Fibroblast of lung (primary cell): ENCODE data around the gene SLC37A4. TPM values are rescaled to one million over a fixed set of nuclear protein-coding genes. Genes with fewer than 3 reads are reported as not detected.

Source experiments
- DNase-seq, 2 donors: peaks; one replicate each; pipeline versions ENCODE4 v3.0.0 to v3.0.0-alpha.2; 2010; ENCODE audit warnings: low read depth in 2 of 2
- H2AFZ ChIP-seq: 2 replicates; pipeline ENCODE4 v1.5.1; 2012; ENCODE audit warnings: low read length, control low read depth, inconsistent platforms
- H3K27ac ChIP-seq: 2 replicates; pipeline ENCODE4 v1.5.1; 2011; ENCODE audit warnings: low read length, control low read depth; ENCODE audit not compliant: insufficient read depth
- H3K27me3 ChIP-seq: 2 replicates; pipeline ENCODE4 v1.5.1; 2011; ENCODE audit warnings: mild to moderate bottlenecking, low read length; ENCODE audit not compliant: control insufficient read depth, insufficient read depth
- H3K36me3 ChIP-seq: 2 replicates; pipeline ENCODE4 v1.5.1; 2011; ENCODE audit warnings: low read length; ENCODE audit not compliant: control insufficient read depth, insufficient read depth
- H3K4me1 ChIP-seq: 2 replicates; pipeline ENCODE4 v1.5.1; 2011; ENCODE audit warnings: low read length; ENCODE audit not compliant: control insufficient read depth, insufficient read depth; ENCODE audit errors: extremely low read depth
- H3K4me2 ChIP-seq: 2 replicates; pipeline ENCODE4 v1.5.1; 2011; ENCODE audit warnings: low read length, control low read depth; ENCODE audit not compliant: insufficient read depth; ENCODE audit errors: extremely low read depth
- H3K4me3 ChIP-seq, 4 experiments: fragments of 200-600 bp in 1 of 4; sonication (generic) in 1 of 4; replicated peaks in 1 of 4; 2 replicates each; pipeline ENCODE4 v1.5.1; 2011 to 2016; ENCODE audit warnings: low read length in 4 of 4, low read depth in 3 of 4, mild to moderate bottlenecking in 3 of 4, control low read depth in 2 of 4, inconsistent platforms in 1 of 4, mixed read lengths in 1 of 4; ENCODE audit not compliant: insufficient read depth in 1 of 4; ENCODE audit errors: control extremely low read depth in 1 of 4
- H3K79me2 ChIP-seq: 2 replicates; pipeline ENCODE4 v1.5.1; 2012; ENCODE audit warnings: mild to moderate bottlenecking, low read length, inconsistent platforms; ENCODE audit not compliant: control insufficient read depth, insufficient read depth
- H3K9ac ChIP-seq: 2 replicates; pipeline ENCODE4 v1.5.1; 2011; ENCODE audit warnings: mild to moderate bottlenecking, low read length, control low read depth; ENCODE audit not compliant: insufficient read depth
- H3K9me3 ChIP-seq: 2 replicates; pipeline ENCODE4 v1.5.1; 2012; ENCODE audit warnings: low read depth, low read length; ENCODE audit not compliant: control insufficient read depth, insufficient read depth
- H4K20me1 ChIP-seq: 2 replicates; pipeline ENCODE4 v1.5.1; 2011; ENCODE audit warnings: low read length; ENCODE audit not compliant: control insufficient read depth, insufficient read depth; ENCODE audit errors: extremely low read depth
- CTCF ChIP-seq, 2 donors: IDR thresholded peaks in 1 of 2; conservative IDR thresholded peaks in 1 of 2; 1 replicate in 1 of 2; 2 replicates in 1 of 2; pipeline ENCODE4 v1.5.1; 2011 to 2012; ENCODE audit warnings: low read length in 2 of 2, control low read depth in 1 of 2, inconsistent platforms in 1 of 2, low read depth in 1 of 2, mild to moderate bottlenecking in 1 of 2
- EZH2 ChIP-seq: IDR thresholded peaks from 2 replicates; pipeline ENCODE4 v1.5.1; 2012; ENCODE audit warnings: low read length, control low read depth, mild to moderate bottlenecking; ENCODE audit errors: missing control alignments
- polyA plus RNA-seq, 2 donors: library from polyadenylated mRNA; depleted of rRNA in 1 of 2; stranded (reverse) in 1 of 2; unstranded in 1 of 2; fragments of >200 nt; gene quantifications; 2 replicates each; pipeline ENCODE4 v1.2.1, GENCODE V29; 2011 to 2012; ENCODE audit warnings: missing spikeins in 1 of 2
- total RNA-seq: library from RNA; depleted of rRNA; stranded (reverse); fragments of >200 nt; gene quantifications from 2 replicates; pipeline ENCODE4 v1.2.1, GENCODE V29; 2014

SLC37A4 gene
- total and polyA plus RNA-seq, 2 donors (not counting 1 experiment from before 2014, with no cell fraction given): 10.1 to 12.6 TPM

DNA sequence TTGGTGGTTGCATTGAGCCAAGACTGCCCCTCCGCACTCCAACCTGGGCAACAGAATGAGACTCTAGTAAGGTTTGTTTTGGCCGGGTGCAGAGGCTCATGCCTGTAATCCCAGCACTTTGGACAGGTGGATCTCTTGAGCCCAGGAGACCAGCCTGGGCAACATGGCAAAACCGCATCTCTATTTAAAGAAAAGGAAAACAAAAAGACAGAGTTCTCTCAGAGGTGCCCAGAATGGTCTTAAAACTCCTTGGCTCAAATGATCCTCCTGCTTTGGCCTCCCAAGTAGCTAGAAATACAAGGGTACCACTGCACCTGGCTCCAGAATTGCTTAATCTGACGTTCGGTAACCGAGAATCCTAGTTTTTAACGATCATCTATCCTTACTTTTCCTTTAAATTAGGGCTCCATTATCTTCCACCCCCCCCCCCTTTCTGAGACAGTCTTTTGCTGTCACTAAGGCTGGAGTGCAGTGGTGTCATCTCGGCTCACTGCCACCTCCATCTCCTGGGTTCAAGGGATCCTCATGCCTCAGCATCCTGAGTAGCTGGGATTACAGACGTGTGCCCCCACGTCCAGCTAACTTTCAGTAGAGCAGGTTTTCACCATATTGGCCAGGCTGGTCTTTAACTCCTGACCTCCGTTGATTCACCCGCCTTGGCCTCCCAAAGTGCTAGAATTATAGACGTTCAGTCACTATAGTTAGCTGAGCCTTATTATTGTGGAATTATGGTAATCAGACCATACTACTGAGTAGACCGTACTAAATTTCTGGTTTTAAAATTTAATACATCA is 14.3 kb downstream of the SLC37A4 start:
- Histone ChIP-seq H3K79me2 (peaks cover 59% of the 10 kb centered on the region), H4K20me1 (no peaks in the 10 kb centered on the region)

DNA sequence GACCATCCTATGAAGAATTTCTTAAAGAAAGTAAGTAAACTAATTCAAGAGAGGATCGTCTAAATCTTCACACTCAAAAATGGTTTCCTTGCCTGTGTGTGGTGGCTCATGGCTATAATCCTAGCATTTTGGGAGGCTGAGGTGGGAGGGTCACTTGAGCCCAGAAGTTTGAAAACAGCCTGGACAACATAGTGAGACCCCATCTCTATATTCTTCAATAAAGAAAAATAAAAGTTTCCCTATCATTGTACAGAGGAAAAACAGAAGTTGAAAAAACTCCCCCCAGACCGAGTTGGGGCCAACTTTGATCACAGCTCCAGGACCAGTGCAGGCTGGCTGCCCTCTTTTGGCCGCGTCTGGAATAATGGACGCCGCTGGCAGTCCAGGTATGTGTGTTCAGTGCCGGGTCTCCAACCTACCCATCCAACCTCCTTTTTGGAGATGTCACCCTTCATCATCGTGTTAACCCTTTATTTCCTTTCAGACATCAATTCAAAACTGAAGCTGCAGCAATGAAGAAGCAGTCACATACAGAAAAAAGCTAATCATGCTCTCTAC is 15.5 kb downstream of the SLC37A4 start:
- H4K20me1 ChIP-seq: no peaks in the 10 kb centered on the region
- DNase-seq: no peak
- no peak overlapping the region for H3K4me2 ChIP-seq
- H3K4me1 ChIP-seq: peaks cover 4% of the 10 kb centered on the region
- no peaks in the 10 kb centered on the region for H3K9me3 ChIP-seq
- H3K27ac ChIP-seq: no peak overlapping the region
- no peaks in the 10 kb centered on the region for H3K27me3 ChIP-seq
- H3K4me3 ChIP-seq: no peak overlapping the region
- peaks cover 7% of the 10 kb centered on the region for H3K36me3 ChIP-seq
- TF ChIP-seq CTCF (conservative IDR thresholded peaks at IDR 0.05 in 1 of 2, IDR thresholded peaks at IDR 0.05 in 1 of 2; ENCODE audit: low read depth in 1 of 2, low read length in 2 of 2): no peak
- no peak for TF ChIP-seq EZH2
- peaks cover 46% of the 10 kb centered on the region for H3K79me2 ChIP-seq
- no peak overlapping the region for H2AFZ ChIP-seq
- no peak overlapping the region for H3K9ac ChIP-seq

More for the DNA sequence above, 14.3 kb downstream of the SLC37A4 start:
- Histone ChIP-seq H3K27ac (no peak overlapping the region), H2AFZ (no peak overlapping the region), H3K4me3 (peak overlapping the region in 3 of 4 experiments; percentile 51 to 98 (median 94)), H3K36me3 (peaks cover 7% of the 10 kb centered on the region), H3K9me3 (no peaks in the 10 kb centered on the region), H3K4me2 (peak overlapping the region; percentile 74), H3K4me1 (peaks cover 4% of the 10 kb centered on the region), H3K9ac (no peak overlapping the region), H3K27me3 (no peaks in the 10 kb centered on the region)
- no peak for DNase-seq
- TF ChIP-seq EZH2 (no peak), CTCF (conservative IDR thresholded peaks at IDR 0.05 in 1 of 2, IDR thresholded peaks at IDR 0.05 in 1 of 2; ENCODE audit: low read depth in 1 of 2, low read length in 2 of 2) (no peak)

- TF ChIP-seq EZH2: no peak
- no peak for TF ChIP-seq CTCF (conservative IDR thresholded peaks at IDR 0.05 in 1 of 2, IDR thresholded peaks at IDR 0.05 in 1 of 2; ENCODE audit: low read depth in 1 of 2, low read length in 2 of 2)
- no peaks in the 10 kb centered on the region for H3K9me3 ChIP-seq
- no peak overlapping the region for H3K27ac ChIP-seq
- no peak overlapping the region for H3K4me3 ChIP-seq
- no peaks in the 10 kb centered on the region for H3K4me1 ChIP-seq
- H3K36me3 ChIP-seq: peaks cover 7% of the 10 kb centered on the region
- no peak for DNase-seq
- H2AFZ ChIP-seq: no peak overlapping the region
- H4K20me1 ChIP-seq: no peaks in the 10 kb centered on the region
- no peaks in the 10 kb centered on the region for H3K27me3 ChIP-seq
- peaks cover 40% of the 10 kb centered on the region for H3K79me2 ChIP-seq
- no peak overlapping the region for H3K4me2 ChIP-seq
- H3K9ac ChIP-seq: no peak overlapping the region
Observed at GRCh38 chr11:119014209-119014924, 16.3 kb downstream of the SLC37A4 start.
